Muscle layer of duodenum (tissue), 2 donors: ENCODE measurements around the gene ABCC8.
"Not testable (repeated sequence)": the region's sequence is repeated elsewhere in the genome, so short reads cannot be mapped to it uniquely, and the experiment has no call there.

Source experiments
- H3K27ac ChIP-seq: one replicate; pipeline ENCODE4 v1.7.0; 2013; ENCODE audit warnings: mild to moderate bottlenecking, low read length
- H3K27me3 ChIP-seq: one replicate; pipeline ENCODE4 v1.7.0; 2013; ENCODE audit warnings: low read depth, mild to moderate bottlenecking, control low read depth, low read length
- H3K36me3 ChIP-seq, 2 donors: one replicate each; pipeline ENCODE4 v1.7.0; 2013; ENCODE audit warnings: low read length in 2 of 2, control low read depth in 1 of 2, mild to moderate bottlenecking in 1 of 2; ENCODE audit not compliant: insufficient read depth in 2 of 2, control insufficient read depth in 1 of 2
- H3K4me1 ChIP-seq, 2 donors: one replicate each; pipeline ENCODE4 v1.7.0; 2013; ENCODE audit warnings: low read length in 2 of 2, mild to moderate bottlenecking in 2 of 2, control low read depth in 1 of 2, moderate library complexity in 1 of 2; ENCODE audit not compliant: insufficient read depth in 2 of 2, control insufficient read depth in 1 of 2
- H3K4me3 ChIP-seq, 2 donors: one replicate each; pipeline ENCODE4 v1.7.0; 2013; ENCODE audit warnings: low read length in 2 of 2, low read depth in 1 of 2, mild to moderate bottlenecking in 1 of 2
- H3K9me3 ChIP-seq, 2 donors: one replicate each; pipeline ENCODE4 v1.7.0; 2013; ENCODE audit warnings: low read length in 2 of 2, control low read depth in 1 of 2, mild to moderate bottlenecking in 1 of 2; ENCODE audit not compliant: control insufficient read depth in 1 of 2
- donor health status: healthy.

Gene ABCC8

GRCh38 chr11:17428261-17428660 lies 48.4 kb downstream of the ABCC8 start:
- Histone ChIP-seq H3K27me3 (no peaks in the 10 kb centered on the region), H3K36me3 (no peaks in the 10 kb centered on the region), H3K9me3 (no peaks in the 10 kb centered on the region), H3K27ac (no peak overlapping the region), H3K4me3 (no peak overlapping the region), H3K4me1 (peaks cover 0 to 10% of the 10 kb centered on the region in 2 donors)

- not testable (repeated sequence) for H3K27me3 ChIP-seq, H3K9me3 ChIP-seq, H3K4me3 ChIP-seq, H3K36me3 ChIP-seq, H3K27ac ChIP-seq, H3K4me1 ChIP-seq
Measured at GRCh38 chr11:17426233-17426632, 50.4 kb downstream of the ABCC8 start.

DNA sequence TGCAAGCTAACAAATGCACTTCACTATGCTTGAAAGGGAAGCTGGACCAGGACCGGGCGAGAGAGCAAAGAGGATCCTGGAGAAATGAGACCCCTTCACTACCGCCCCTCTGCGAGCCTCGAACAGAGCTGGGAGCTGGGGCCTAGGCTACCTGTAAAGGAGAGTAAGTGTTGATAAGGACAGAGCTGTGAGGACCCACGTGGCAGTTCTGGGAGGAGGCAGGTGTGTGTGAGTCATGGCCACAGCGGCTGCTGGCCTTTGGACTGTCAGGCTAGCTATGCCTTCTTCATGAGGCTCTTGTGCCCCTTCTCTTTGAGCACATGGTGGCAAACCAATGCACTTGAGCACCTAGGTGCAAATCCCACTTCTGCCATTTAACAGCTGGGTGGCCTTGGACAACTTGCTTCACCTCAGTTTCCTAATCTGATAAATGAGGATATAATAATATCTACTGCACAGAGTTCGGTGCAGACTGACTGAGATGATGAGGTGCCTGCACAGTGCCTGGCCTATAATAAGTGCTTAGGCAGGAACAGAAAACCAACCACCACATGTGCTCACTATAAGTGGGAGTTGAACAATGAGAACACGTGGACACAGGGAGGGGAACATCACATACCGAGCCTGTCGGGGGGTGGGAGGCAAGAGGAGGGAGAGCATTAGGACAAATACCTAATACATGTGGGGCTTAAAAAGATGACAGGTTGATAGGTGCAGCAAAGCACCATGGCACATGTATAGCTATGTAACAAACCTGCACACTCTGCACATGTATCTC lies 52.9 kb downstream of the ABCC8 start:
- H3K9me3 ChIP-seq, result no peaks in the 10 kb centered on the region
- no peaks in the 10 kb centered on the region for H3K27me3 ChIP-seq
- no peak overlapping the region for H3K27ac ChIP-seq
- no peaks in the 10 kb centered on the region for H3K4me1 ChIP-seq
- no peak overlapping the region for H3K4me3 ChIP-seq
- no peaks in the 10 kb centered on the region for H3K36me3 ChIP-seq

DNA sequence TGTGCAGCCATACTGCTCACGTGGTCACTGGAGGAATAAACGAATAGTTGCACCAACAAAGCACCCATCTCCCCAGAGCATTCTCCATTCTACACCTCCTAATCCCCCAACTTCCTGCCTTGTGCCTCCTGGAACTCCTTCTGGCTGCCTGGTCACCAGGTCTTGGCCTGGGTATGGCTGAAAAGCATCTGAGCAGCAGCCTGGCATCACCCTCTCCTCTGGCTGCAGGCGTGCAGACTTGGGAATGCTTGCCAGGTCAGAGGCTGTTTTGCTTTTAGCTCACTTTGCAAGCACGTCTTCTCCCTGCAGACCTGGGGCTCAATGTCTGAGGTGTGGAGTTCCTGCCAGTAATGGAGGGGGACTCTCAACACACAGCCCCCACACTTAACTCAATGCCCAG lies 54.9 kb downstream of the ABCC8 start:
- H3K27me3 ChIP-seq, result no peaks in the 10 kb centered on the region
- H3K36me3 ChIP-seq, result no peaks in the 10 kb centered on the region
- H3K9me3 ChIP-seq, result no peaks in the 10 kb centered on the region
- no peaks in the 10 kb centered on the region for H3K4me1 ChIP-seq
- no peak overlapping the region for H3K4me3 ChIP-seq
- no peak overlapping the region for H3K27ac ChIP-seq

DNA sequence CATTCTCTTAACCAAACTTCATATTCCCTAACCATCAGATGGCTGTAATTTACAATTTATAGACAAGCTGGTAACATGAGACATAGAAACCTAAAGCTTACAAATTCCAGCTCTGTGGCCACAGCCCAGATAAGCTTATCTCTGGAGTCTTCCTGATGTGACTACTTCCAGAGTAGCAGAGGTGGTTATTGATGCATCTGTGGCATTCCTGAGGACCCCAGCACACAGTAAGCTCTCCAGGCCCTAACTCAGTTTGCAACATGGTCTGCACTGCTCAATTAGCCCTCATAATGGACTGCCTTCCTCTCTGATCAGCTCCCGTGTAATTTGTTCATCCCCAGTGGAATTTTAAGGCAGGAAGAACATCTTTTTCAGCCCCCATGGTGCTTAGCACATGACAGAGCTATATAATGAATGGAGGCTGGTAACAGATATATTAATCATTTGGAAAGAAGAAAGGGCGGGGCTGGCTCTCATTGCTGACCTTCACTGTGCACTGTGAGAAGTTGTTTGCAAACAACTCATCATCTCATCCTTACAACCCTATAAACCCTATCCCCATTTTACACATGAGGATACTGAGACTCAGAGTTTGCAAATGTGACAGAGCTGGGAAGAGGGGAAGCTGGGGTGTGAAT lies 58.1 kb downstream of the ABCC8 start:
- Histone ChIP-seq H3K27me3 (no peaks in the 10 kb centered on the region), H3K36me3 (no peaks in the 10 kb centered on the region), H3K4me1 (no peaks in the 10 kb centered on the region), H3K4me3 (no peak overlapping the region), H3K27ac (no peak overlapping the region), H3K9me3 (no peaks in the 10 kb centered on the region)

GRCh38 chr11:17416492-17416891 lies 60.2 kb downstream of the ABCC8 start:
- Histone ChIP-seq H3K36me3 (no peaks in the 10 kb centered on the region), H3K9me3 (no peaks in the 10 kb centered on the region), H3K4me3 (no peak overlapping the region), H3K4me1 (no peaks in the 10 kb centered on the region), H3K27ac (no peak overlapping the region), H3K27me3 (no peaks in the 10 kb centered on the region)

- Histone ChIP-seq H3K27me3 (no peaks in the 10 kb centered on the region), H3K27ac (no peak overlapping the region), H3K36me3 (no peaks in the 10 kb centered on the region)
Measured at GRCh38 chr11:17415523-17416104, 61.0 kb downstream of the ABCC8 start.

GRCh38 chr11:17414992-17415391 lies 61.7 kb downstream of the ABCC8 start:
- no peak overlapping the region for H3K27ac ChIP-seq
- H3K36me3 ChIP-seq, result no peaks in the 10 kb centered on the region
- H3K9me3 ChIP-seq, result no peaks in the 10 kb centered on the region
- no peaks in the 10 kb centered on the region for H3K4me1 ChIP-seq
- no peak overlapping the region for H3K4me3 ChIP-seq
- no peaks in the 10 kb centered on the region for H3K27me3 ChIP-seq

More at GRCh38 chr11:17415523-17416104, 61.0 kb downstream of the ABCC8 start:
- H3K4me1 ChIP-seq, result no peaks in the 10 kb centered on the region
- H3K9me3 ChIP-seq, result no peaks in the 10 kb centered on the region
- H3K4me3 ChIP-seq, result no peak overlapping the region

- no peak overlapping the region for H3K4me3 ChIP-seq
- no peaks in the 10 kb centered on the region for H3K4me1 ChIP-seq
- H3K36me3 ChIP-seq, result no peaks in the 10 kb centered on the region
- no peaks in the 10 kb centered on the region for H3K27me3 ChIP-seq
- no peaks in the 10 kb centered on the region for H3K9me3 ChIP-seq
- H3K27ac ChIP-seq, result no peak overlapping the region
Measured at GRCh38 chr11:17414317-17414737, 62.3 kb downstream of the ABCC8 start.

DNA sequence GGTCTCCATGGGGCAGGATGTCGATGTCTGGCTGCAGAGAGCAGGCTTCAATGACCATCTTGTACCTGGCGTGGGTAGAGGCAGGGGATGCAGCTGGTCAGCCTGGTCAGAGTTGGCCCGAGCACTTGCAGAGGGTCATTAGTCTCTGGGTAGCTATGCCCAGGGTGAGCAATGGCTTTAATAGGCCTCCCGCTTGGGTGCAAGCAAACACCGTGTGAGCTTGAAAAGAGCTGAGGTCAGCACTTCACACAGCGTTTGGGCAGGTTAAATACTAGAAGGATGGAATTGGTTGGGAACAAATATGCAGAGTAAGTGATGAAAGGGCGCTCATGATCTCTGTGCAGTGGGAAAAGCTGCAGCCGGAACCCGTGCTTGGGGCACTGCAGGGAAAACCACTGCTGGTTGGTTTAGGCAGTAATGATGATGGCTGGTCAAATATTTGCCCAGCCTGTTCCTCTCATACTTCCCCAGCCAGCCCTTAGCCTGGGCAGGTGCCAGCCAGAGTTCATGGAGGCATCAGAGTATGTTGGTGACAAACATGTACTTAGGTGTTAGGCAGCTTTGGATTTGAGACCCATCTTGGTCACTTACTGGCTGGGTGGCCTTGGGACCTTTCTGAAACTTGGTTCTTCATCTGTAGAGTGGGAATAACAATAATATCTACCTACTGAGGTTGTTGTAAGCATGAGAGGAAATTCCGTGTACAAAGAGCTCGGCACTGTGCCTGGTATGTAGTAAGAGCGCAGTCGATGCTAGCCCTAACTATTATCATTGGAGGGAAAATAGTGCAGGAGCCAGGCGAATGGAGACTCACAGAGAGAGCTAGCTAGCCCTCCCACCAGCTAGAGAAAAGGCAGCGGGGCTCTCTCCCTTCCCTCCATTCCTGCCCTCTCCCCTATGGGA lies 63.0 kb downstream of the ABCC8 start:
- no peak overlapping the region for H3K27ac ChIP-seq

More for the DNA sequence above, 63.0 kb downstream of the ABCC8 start:
- no peaks in the 10 kb centered on the region for H3K27me3 ChIP-seq
- H3K9me3 ChIP-seq, result no peaks in the 10 kb centered on the region
- no peaks in the 10 kb centered on the region for H3K4me1 ChIP-seq
- no peak overlapping the region for H3K4me3 ChIP-seq
- H3K36me3 ChIP-seq, result no peaks in the 10 kb centered on the region
